Frontal cortex (tissue), 4 donors: ENCODE results near the gene APIP. TPM values are rescaled to one million over a fixed set of nuclear protein-coding genes. Genes with fewer than 3 reads are reported as not detected.
"Not testable (repeated sequence)": the region's sequence is repeated elsewhere in the genome, so short reads cannot be mapped to it uniquely, and the experiment has no call there.

Source experiments
- DNase-seq, 2 donors: peaks; one replicate each; pipeline ENCODE4 v3.0.0; 2012; ENCODE audit warnings: low spot score in 2 of 2
- FAIRE-seq: peaks from 2 replicates; lab custom pipeline; 2012; peaks lifted over from hg19 to GRCh38; lab: Jason Lieb, UNC
- total RNA-seq: library from RNA; depleted of rRNA; stranded (reverse); fragments of >200 nt; gene quantifications from one replicate; pipeline ENCODE4 v1.2.3, GENCODE V29; 2014
- donor health status: control.
- donor health status: control.
- donor health status: control.

APIP gene
- total RNA-seq, 1 donor from 2014 or later = 37.9 TPM

DNA sequence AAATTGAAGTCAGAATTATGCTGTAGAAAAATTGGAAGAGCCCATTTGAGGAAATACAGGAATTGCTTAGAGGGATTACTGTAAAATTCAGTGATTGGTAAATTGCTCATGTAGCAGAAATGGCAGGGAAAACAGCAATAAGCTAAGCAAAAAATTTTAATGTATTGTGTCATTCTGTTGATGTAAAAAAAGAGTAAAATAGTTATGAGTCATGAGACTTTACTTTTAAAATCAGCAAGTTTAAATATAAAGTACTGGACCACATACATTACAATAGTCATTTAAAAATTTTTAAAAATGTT lies 10.6 kb upstream of the APIP start:
- FAIRE-seq (no peak), DNase-seq (no peak)

- FAIRE-seq = peak; percentile 95
- no peak for DNase-seq
Observed at GRCh38 chr11:34926101-34926830, 10.1 kb upstream of the APIP start.

GRCh38 chr11:34924714-34925113 lies 8.5 kb upstream of the APIP start:
- FAIRE-seq (no peak), DNase-seq (no peak)

GRCh38 chr11:34921156-34921555 lies 5.0 kb upstream of the APIP start:
- no peak for FAIRE-seq
- DNase-seq = no peak

GRCh38 chr11:34916843-34917770 lies 928 bp upstream of the APIP start:
- DNase-seq (peak in 1 of 2 donors; percentile 35), FAIRE-seq (no peak)

DNA sequence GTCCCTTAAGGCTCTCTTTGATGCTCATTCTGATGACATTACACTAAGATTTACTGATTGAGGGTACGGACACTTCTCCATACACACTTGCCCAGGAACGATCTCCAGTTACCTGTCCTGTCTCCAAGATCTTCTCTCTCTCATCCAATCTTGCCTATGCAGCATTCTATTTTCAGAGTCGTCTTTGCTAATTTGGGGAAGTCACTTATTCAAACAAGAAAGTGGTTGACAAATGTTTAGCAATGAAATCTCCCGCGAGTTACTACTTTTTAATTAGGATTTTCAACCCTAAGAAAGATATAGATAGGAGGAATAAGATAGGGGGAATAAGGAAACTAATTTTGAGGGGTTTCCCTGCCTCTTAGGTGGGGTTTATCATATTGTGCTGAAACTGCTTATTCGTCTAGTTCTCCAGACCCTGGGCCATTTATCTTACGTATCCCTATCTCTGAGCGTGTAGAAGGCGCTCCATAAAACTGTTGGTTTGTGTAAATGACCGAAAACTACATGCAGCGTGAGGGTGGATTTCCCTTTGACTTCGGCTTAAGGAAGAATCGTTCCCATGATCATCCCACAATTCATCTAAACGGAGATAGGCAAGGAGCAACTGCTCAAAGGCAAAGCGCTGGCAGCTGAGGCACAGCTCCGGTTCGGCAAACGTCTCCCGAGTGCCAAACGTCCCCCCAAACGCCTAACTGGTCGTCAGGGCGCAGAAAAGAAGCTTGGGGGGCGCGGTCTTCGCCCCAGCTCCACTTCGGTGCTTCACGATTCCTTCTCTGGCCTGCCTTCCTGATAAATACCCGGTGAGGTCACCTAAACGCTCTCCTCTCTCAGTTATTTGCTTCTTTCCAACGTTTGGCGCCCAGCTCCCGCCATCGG lies 804 bp downstream of the APIP start:
- peak in 1 of 2 donors; percentile 46 for DNase-seq
- no peak for FAIRE-seq

GRCh38 chr11:34913556-34913955 lies 2.6 kb downstream of the APIP start:
- DNase-seq, FAIRE-seq: not testable (repeated sequence)

DNA sequence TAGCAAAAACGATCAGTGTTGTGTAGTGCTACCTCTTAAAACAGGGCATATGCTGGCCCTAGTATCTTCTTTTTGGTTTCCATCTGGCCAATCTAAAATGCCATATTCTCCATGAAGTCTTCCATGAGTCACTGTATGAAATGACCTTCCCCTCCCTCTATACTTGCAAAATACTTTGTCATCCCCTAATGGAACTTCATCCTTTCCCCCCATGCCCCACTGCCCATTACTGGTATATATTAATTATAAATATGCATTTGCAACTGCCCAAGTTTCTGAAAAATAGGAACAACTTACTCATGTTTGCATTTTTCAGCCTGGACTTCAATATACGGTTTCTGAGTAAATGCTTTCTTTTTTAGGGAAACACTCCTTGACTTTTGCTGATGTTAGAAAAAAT lies 4.5 kb downstream of the APIP start:
- no peak for FAIRE-seq
- no peak for DNase-seq

DNA sequence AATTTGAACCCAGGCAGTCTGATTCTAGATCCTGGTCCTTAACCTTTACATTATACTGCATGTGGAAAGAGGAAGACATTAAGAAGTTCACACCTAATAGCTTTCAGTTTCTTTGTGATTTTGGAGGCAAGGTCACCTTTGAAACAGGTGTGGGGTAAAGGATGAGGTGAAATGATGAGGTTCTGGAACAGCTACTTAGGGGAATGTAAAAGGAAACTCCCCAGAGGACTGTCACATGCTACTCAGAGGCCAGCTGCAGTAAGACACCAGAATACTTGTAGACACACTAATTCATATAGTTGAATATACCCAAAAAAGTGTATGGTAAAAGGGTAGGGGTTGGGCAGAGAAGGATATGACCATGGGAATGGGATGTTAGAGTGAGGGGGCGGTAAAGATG lies 5.4 kb downstream of the APIP start:
- no peak for DNase-seq
- FAIRE-seq = no peak

GRCh38 chr11:34909955-34910354 lies 6.2 kb downstream of the APIP start:
- FAIRE-seq = no peak
- DNase-seq = no peak

DNA sequence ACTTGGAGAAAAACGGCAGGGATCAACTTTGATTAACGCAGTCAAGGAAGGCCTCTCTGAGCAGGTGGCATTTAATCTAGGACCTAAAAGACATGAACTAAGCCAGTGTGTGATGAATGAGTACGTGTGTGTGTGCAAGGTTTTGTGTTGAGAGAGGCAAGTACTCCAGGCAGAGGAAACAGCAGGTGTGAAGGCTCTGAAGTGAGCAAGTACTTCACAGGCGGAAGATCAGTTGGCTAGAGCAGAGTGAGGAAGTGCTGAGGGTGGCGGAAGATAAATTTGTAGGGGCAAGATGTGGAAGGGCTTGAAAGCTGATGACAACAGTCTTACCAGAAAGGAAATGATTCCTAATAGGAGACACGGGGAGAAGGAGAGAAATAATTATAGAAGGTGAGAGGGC lies 6.8 kb downstream of the APIP start:
- no peak for DNase-seq
- FAIRE-seq = no peak

GRCh38 chr11:34907934-34908593 lies 8.1 kb downstream of the APIP start:
- DNase-seq (no peak), FAIRE-seq (no peak)

GRCh38 chr11:34905666-34906065 lies 10.5 kb downstream of the APIP start:
- FAIRE-seq = no peak
- DNase-seq = no peak

DNA sequence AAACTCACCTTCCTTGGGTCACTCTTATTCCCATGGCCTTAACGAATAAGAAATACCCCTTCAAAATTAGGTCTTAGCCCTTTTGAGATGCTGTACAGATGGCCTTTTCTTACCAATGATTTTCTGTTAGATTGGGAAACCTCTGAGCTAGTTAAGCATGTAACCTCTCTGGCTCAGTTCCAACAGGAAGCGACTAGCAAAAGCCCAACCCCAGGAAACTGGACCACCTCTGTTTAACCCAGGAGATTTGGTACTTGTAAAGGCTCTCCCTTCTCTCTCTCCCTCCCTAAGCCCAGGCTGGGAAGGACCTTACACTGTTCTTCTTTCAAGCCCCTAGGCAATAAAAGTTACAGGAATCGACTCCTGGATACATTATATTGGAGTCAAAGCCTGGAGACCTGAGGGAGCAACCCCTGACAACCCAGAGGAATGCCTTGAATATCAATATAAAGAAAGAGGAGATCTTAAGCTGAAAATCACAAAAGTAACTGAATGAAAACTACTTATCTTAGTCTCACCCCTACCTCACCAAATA lies 11.7 kb downstream of the APIP start:
- DNase-seq (no peak), FAIRE-seq (no peak)

GRCh38 chr11:34899633-34900016 lies 16.6 kb downstream of the APIP start:
- DNase-seq (no peak), FAIRE-seq (no peak)

DNA sequence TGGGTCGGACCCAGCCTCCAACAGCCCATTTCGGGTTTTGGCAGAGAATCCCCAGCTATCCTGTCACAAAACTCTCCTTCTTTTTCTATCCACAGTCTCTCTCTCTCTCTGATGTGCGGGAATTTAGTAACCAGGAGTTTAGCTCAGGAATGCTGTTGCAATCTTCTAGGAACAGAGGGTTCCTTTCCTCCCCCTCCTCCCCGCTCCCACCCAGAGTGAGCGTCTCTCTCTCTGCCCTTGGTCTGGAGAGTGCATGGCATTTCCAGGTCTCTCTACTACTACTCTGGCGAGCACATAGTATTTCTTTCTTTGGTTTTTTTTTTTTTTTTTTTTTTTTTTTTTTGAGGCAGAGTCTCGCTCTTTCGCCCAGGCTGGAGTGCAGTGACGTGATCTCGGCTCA lies 17.7 kb downstream of the APIP start:
- DNase-seq = no peak
- FAIRE-seq = no peak

- no peak for DNase-seq
- FAIRE-seq = no peak
Observed at GRCh38 chr11:34897171-34897870, 18.9 kb downstream of the APIP start.

GRCh38 chr11:34896191-34896590 lies 20.0 kb downstream of the APIP start:
- FAIRE-seq, DNase-seq: not testable (repeated sequence)

DNA sequence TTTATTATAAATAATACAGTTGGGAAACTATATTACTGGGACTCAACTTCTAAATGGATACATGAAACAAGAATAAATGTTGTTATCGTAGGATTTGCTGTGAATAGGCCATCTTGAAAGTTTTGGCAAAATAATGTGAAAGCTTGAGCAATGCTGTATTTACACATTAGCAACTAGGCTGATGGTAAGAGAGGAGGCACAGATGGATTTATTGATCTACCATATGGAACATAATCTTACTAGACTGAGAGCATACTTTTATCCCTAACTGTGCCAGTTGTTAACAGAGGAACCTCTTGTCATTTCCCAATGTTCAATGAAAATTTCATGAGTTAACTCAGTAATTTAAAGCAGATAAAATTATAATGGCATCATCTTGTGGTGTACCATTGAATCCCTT lies 22.8 kb downstream of the APIP start:
- DNase-seq (no peak), FAIRE-seq (no peak)
